Measurements from ENCODE around the gene VWA3A. TPM values are rescaled to one million over a fixed set of nuclear protein-coding genes. Genes with fewer than 3 reads are reported as not detected.

Gene VWA3A
- total RNA-seq, 4 donors from 2014 or later = not detected

DNA sequence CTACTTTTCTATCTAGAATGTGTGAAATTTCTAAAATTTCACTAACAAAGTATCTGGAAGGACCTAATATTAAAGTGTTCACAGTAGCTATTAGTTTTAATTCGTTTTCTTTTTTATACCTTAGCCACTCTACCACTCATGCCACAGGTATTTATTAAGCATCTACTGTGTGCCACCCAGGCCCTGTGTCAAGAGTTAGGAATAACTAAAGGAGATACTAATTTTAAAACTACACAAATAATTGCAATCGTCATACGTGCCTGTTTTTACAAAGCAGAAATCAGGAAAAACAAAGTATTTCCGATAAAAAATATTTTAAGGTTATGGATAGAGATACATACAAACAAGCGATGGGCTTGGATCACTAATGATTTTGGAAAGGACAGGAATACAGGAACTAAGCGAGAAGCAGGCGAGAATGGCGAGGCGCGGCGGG lies 113.3 kb downstream of the VWA3A start:
- TF ChIP-seq, protein P1, sequence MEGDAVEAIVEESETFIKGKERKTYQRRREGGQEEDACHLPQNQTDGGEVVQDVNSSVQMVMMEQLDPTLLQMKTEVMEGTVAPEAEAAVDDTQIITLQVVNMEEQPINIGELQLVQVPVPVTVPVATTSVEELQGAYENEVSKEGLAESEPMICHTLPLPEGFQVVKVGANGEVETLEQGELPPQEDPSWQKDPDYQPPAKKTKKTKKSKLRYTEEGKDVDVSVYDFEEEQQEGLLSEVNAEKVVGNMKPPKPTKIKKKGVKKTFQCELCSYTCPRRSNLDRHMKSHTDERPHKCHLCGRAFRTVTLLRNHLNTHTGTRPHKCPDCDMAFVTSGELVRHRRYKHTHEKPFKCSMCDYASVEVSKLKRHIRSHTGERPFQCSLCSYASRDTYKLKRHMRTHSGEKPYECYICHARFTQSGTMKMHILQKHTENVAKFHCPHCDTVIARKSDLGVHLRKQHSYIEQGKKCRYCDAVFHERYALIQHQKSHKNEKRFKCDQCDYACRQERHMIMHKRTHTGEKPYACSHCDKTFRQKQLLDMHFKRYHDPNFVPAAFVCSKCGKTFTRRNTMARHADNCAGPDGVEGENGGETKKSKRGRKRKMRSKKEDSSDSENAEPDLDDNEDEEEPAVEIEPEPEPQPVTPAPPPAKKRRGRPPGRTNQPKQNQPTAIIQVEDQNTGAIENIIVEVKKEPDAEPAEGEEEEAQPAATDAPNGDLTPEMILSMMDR (IDR thresholded peaks at IDR 0.05; ENCODE audit: low read depth) = no peak

DNA sequence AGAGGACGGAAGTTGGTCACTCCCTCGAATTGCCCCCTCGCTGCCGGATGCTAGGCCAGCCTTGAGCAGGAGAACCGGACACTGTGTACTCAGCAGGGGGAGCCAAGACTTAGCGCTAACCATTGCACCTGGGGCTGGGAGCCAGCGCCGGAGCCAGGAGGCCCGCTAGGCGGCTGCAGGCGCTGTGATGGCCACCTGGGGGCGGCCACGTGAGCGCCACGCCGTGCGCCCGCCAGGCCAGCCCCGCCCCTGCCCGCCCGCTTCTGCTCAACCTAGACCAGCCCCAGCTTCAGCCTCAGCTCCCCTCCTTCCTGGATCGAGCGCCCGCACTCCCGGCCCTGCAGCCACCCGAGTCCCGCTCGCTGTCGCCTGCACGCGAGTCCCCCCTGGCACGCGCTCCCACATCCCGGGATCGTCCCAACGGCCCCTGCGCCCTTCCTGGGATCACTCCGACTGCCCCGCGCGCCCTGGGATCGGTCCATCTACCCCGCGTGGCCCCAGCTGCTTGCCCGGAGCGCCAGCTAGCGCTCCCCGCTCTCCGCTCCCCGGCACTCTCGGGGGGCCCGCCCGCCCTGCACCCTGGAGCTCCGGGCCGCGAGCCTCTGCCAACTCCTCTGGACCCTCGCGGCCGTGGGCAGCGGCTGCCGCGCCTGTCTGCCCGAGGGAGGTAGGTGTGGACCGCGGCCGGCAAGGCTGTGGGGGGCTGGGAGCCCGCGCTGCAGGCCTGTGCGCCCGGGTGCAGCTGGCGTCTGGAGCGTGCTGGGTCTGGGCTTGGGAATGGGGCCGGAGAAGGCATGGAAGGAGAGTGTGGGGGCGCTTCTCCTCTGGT lies 113.9 kb downstream of the VWA3A start, which contains the start of gene EEF2K:
TSS of gene EEF2K (plus strand) at position 266 of the 829 bp plus-strand sequence. CDS start 19,452 bp downstream, outside the sequence.
- TF ChIP-seq, protein P1 (IDR thresholded peaks at IDR 0.05; ENCODE audit: low read depth) = no peak

Other genes starting within 250 kb of the VWA3A start
- 100 to 1,000 TPM in 1 of 4 donors, 10 to 100 TPM in 3; 48.1 to 184 (median 74.9) TPM for gene NPIPB4, start 234.8 kb upstream of the VWA3A start, total RNA-seq
- 100 to 1,000 TPM; 139 to 149 (median 144) TPM for gene UQCRC2, start 139.2 kb upstream of the VWA3A start, total RNA-seq
- gene PDZD9, start 91.4 kb upstream of the VWA3A start, total RNA-seq = not detected
- gene MOSMO, start 84.4 kb upstream of the VWA3A start, total RNA-seq = 10 to 100 TPM; 15.3 to 33.4 (median 23.8) TPM
- under 1 TPM in 1 of 4 donors, not detected in 3; 0.22 TPM for gene SDR42E2, start 70.0 kb downstream of the VWA3A start, total RNA-seq
- gene EEF2K, start 113.7 kb downstream of the VWA3A start, total RNA-seq = 10 to 100 TPM; 24.6 to 55.6 (median 35.7) TPM
- 10 to 100 TPM; 29.2 to 48.4 (median 40.5) TPM for gene POLR3E, start 204.9 kb downstream of the VWA3A start, total RNA-seq